Measurements from ENCODE around the gene PCGF3.
"Not testable (repeated sequence)": the region's sequence is repeated elsewhere in the genome, so short reads cannot be mapped to it uniquely, and the experiment has no call there.

PCGF3 gene

DNA sequence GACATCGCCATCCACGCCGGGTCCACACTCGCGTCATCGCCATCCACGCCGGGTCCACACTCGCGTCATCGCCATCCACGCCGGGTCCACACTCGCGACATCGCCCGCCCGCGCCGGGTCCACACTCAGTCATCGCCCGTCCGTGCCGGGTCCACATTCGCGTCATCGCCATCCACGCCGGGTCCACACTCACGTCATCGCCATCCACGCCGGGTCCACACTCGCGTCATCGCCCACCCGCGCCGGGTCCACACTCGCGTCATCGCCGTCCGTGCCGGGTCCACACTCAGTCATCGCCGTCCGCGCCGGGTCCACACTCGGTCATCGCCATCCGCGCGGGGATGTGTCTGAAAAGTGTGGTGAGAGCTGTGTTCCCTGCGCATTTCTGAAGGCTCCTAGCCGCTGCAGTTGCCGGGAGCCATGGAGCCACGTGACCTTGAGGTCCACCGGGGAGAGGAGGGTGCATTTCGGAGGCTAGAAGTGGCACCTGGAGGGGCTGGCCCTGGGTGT, 17.3 kb downstream of the PCGF3 start:
- in situ Hi-C loops (cut with MboI; ENCODE audit: low sequenced_read_pairs): no loop called here
- Histone ChIP-seq H3K4me1 (no peaks in the 10 kb centered on the region; the same call in 1 of the 2 replicates), H3K9me3 (no peaks in the 10 kb centered on the region), H3K4me3 (no peak overlapping the region), H3K36me3 (replicated peaks) (peaks cover 5% of the 10 kb centered on the region), H3K27me3 (ENCODE audit: low read depth) (no peaks in the 10 kb centered on the region)
- DNase-seq (ENCODE audit: low spot score in 2 of 2): no peak

DNA sequence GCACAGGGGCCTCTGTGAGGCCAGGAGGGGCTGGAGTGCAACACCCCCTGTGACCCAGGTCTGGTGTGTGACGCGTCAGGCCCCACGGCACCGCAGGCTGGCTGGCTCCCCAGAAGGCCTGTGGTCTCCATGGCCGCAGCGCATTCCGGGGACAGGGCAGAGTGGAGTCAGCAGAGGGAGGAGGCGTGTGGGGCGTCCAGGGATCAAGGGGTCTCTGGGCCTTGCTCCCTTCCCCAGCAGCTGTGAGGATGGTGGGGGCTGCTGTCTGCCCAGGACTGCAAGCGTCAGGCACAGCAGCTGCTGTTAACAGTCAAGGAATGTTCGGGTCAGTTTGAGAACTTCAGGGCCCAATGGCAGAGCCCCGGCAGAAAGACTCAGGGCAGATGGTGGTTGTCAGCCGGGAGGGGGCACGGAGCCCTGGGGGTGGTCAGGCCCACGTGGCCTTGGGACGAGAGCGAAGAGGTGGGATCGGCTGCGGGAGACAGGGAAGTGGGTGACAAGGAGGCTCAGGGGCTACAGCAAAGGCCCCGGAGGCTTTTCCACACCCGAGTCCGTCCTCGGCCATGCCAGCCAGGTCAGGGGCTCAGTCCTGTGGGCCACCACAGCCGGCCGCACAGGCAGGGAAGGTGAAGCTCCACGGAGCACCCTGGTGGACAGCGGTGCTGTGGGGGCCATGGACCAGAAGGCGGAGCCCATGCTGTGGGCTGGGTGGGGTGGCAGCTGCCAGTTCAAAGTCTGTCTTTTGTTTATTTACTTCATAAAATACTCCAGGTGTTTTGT, 18.3 kb downstream of the PCGF3 start:
- no peak for DNase-seq (ENCODE audit: low spot score in 2 of 2)
- Histone ChIP-seq H3K4me3 (no peak overlapping the region), H3K4me1 (no peaks in the 10 kb centered on the region; the same call in 1 of the 2 replicates), H3K9me3 (no peaks in the 10 kb centered on the region), H3K27me3 (ENCODE audit: low read depth) (no peaks in the 10 kb centered on the region), H3K36me3 (replicated peaks) (peaks cover 5% of the 10 kb centered on the region)
- in situ Hi-C loops (cut with MboI; ENCODE audit: low sequenced_read_pairs): no loop called here

DNA sequence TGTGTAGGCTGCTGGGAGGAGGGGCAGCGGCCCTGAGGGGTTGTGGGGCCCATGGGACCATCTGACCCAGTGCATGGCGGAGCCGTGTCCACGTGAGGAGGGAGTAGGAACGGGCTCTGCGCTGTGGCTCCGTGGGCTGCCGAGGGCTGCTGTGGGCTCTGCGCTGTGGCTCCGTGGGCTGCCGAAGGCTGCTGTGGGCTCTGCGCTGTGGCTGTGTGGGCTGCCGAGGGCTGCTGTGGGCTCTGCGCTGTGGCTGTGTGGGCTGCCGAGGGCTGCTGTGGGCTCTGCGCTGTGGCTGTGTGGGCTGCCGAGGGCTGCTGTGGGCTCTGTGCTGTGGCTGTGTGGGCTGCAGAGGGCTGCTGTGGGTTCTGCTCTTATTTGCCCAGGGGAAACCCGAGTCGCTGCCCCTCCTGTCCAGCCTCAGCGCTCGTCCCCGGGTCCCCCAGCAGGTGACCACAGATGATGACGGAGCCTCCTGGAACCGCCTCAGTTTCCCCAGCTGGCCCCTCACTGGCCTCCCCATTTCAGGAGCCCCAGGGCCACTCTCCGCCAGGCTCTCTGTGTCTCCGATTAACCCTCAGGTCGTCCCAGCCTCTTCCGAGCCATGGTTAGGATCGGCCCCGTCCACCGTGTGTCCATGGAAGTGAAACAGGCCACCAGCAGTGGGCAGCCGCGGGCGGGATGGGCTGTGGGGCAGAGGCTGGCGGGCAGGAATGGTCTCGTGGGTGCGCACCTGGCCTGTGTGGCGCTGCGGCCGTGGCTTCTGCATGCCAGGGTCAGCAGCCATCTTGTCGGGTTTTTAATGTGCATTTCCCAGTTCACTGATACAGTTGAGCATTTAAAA, 20.0 kb downstream of the PCGF3 start:
- no peaks in the 10 kb centered on the region; the same call in 1 of the 2 replicates for H3K4me1 ChIP-seq

DNA sequence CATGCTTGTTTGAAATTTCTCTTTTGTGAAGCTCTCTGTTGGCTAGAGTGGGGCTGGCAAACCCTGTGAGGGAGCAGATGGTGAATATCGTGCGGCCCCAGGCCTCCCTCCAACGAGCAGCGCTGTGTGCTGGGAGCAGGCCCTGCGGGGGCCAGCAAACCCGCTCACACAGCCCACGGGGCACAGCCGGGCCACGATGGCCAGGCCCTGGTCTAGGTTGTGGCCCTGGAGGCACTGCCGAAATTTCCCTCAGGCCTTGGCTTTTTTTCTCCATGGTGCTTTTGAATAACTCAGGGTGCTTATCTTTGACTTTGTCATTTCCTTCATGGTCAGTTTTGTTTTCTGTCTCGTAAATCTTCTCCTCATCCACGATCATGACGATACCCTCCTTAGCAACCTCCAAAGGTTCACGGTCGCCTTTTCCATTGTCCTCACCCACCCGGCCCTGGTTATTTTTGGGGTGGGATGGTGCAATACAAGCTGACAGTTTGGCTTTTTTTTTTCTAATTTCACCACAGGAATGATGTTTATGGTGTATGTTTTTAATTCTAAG, 20.7 kb downstream of the PCGF3 start:
- Histone ChIP-seq H3K36me3 (replicated peaks) (peaks cover 14% of the 10 kb centered on the region), H3K4me1 (no peaks in the 10 kb centered on the region; the same call in 1 of the 2 replicates), H3K27me3 (ENCODE audit: low read depth) (no peaks in the 10 kb centered on the region), H3K9me3 (no peaks in the 10 kb centered on the region), H3K4me3 (no peak overlapping the region)
- in situ Hi-C loops (cut with MboI; ENCODE audit: low sequenced_read_pairs): no loop called here
- DNase-seq (ENCODE audit: low spot score in 2 of 2): no peak

More for the DNA sequence above, 20.0 kb downstream of the PCGF3 start:
- H3K4me3 ChIP-seq: no peak overlapping the region
- DNase-seq (ENCODE audit: low spot score in 2 of 2): no peak
- no peaks in the 10 kb centered on the region for H3K9me3 ChIP-seq
- in situ Hi-C loops (cut with MboI; ENCODE audit: low sequenced_read_pairs): no loop called here
- peaks cover 8% of the 10 kb centered on the region for H3K36me3 ChIP-seq (replicated peaks)
- H3K27me3 ChIP-seq (ENCODE audit: low read depth): no peaks in the 10 kb centered on the region

DNA sequence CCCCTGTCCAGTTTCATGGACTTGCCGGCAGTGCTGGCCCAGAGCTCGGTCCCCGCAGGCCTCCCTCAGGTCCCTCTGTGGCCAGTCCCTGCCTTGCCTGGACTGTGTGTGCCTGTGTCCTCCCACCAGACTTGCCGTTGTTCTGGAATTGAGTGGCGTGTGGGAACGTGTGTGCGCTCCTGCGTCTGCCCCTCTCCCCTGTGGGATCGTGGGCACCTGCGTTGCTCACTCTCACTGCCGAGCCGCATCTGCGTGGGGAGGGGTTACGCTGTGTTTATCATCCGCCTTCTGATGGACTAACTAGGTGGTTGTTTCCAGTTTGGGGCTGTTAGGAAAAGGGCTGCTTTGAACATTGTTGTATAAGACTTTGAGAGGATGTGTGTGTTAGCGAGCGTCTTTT, 21.2 kb downstream of the PCGF3 start:
- Histone ChIP-seq H3K4me1 (no peaks in the 10 kb centered on the region; the same call in 1 of the 2 replicates), H3K27me3 (ENCODE audit: low read depth) (no peaks in the 10 kb centered on the region), H3K9me3 (no peaks in the 10 kb centered on the region), H3K4me3 (no peak overlapping the region), H3K36me3 (replicated peaks) (peaks cover 13% of the 10 kb centered on the region)
- no peak for DNase-seq (ENCODE audit: low spot score in 2 of 2)
- in situ Hi-C loops (cut with MboI; ENCODE audit: low sequenced_read_pairs): no loop called here

DNA sequence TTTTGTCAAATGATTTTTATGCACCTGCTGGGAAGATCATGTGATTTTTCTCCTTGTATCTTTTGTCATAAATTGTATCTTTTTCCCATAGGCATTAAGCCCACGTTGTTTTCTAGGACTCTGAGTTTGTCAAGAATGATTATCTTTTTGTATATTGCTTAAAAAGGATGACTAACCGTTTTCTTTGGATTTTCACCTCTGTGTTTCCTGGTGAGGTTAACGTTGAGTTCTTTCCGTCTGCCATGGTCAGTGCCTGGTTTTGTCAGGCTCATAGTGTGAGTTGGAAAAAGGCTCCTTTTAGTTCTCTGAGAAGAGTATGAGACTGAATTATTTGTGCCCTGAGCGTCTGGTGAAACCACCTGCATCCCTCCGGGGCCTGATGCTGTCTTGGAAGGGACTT, 21.9 kb downstream of the PCGF3 start:
- Histone ChIP-seq H3K9me3 (no peaks in the 10 kb centered on the region), H3K4me1 (no peaks in the 10 kb centered on the region; the same call in 1 of the 2 replicates), H3K4me3 (no peak overlapping the region), H3K27me3 (ENCODE audit: low read depth) (no peaks in the 10 kb centered on the region), H3K36me3 (replicated peaks) (peaks cover 11% of the 10 kb centered on the region)
- in situ Hi-C loops (cut with MboI; ENCODE audit: low sequenced_read_pairs): no loop called here
- no peak for DNase-seq (ENCODE audit: low spot score in 2 of 2)

DNA sequence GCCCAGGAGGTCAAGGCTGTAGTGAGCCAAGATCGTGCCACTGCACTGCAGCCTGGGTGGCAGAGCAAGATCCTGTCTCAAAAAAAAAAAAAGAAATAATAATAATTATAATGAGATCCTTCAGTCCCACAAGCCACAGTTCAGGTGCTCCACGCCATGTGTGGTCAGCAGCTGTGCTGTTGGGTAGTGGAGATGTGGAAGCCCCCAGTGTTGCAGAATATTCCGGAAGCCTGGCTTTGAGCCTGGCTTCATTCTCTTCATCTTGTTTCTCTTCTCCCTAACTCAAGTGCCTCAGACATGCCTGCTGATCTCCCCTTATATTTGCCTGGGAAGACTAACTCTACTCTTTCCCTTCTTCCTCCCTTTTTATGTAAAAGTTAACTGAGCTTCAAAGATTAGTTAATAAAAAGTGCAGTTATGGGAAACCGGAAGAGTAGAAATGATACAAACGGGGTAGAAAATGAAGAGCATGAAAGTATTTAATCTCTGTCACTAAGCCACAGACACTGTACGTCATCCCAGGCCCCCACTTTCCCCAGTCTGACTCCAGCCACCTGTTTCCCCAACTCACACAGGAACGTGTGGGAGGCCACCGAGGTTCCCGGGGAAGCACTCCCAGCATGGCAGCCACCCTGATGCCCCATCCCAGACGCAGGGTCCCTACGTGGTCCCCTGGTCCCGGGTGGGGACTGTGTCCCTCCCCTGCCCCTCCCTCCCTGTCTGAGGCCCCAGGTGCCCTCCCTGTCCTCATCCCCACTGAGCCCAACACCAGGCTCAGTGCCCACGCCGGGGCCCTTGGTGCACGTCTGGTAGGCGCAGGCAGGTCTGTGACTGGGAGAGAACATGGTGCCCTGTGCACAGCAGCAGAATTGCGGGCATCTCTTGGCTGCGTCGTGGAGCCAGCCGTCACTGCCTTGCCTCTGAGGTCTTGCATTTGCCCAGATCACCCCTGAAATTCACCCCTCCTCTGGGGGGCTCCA, 24.0 kb downstream of the PCGF3 start:
- Histone ChIP-seq H3K36me3 (replicated peaks) (peaks cover 30% of the 10 kb centered on the region), H3K27me3 (ENCODE audit: low read depth) (no peaks in the 10 kb centered on the region), H3K9me3 (no peaks in the 10 kb centered on the region), H3K4me1 (no peaks in the 10 kb centered on the region; the same call in 1 of the 2 replicates), H3K4me3 (no peak overlapping the region)
- in situ Hi-C loops (cut with MboI; ENCODE audit: low sequenced_read_pairs): no loop called here
- no peak for DNase-seq (ENCODE audit: low spot score in 2 of 2)

DNA sequence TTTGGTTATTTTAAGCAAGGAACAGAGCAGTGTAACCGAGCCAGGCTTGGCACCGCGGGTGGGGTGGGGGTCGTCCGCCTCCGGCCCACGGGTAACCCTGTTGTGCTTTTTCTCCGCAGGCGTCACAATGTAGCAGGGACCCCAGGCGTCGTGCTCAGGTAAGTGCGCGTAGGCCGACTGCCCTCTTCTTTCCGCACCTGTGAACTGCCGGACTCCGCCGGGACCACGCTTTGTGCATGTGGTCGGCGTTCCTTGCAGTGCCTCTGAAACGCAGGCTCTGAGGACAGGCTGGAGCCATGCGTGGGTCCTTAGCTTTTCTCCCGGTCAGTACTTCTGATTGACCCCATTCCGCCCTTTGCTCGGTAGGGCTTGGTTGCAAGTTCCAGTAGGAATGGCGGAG, 24.9 kb downstream of the PCGF3 start:
- H3K36me3 ChIP-seq (replicated peaks): peaks cover 38% of the 10 kb centered on the region

DNA sequence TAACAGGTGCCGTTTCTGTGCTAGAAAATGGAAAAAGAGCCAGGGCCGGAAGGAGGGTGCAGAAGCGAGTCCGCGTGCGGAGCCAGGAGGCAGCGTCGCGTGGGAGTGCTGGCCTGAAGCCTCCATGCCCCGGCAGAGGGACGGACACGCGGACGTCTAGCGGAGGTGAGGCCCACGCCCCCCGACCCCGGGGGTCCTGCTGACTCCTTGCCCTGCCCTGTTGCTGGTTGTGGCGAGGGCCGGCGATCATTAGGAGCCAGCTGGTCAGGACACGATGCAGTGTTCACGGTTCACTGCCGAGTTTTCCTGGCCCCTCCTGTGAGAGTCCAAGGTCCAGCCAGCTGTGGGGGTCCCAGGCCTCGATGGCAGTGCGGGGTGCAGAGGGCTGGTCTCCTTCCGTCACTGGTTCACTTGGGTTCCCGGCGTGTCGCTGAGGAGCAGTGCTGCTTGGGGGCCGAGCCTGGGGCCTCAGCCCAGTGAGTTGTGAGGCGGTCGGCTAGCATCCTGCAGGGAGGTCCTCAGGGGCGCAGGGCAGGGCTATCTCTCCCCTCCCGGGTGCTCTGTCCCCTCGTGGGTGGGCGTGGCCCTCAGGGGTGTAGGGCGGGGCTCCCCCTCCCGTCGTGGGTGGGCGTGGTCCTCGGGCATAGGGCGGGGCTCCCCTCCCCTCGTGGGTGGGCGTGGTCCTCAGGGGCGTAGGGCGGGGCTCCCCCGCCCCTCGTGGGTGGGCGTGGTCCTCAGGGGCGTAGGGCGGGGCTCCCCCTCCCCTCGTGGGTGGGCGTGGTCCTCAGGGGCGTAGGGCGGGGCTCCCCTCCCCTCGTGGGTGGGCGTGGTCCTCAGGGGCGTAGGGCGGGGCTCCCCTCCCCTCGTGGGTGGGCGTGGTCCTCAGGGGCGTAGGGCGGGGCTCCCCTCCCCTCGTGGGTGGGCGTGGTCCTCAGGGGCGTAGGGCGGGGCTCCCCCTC, 25.6 kb downstream of the PCGF3 start:
- H3K9me3 ChIP-seq; H3K4me3 ChIP-seq; in situ Hi-C loops (cut with MboI; ENCODE audit: low sequenced_read_pairs); H3K27me3 ChIP-seq (ENCODE audit: low read depth); DNase-seq (ENCODE audit: low spot score in 2 of 2); H3K4me1 ChIP-seq: not testable (repeated sequence)
- peaks cover 45% of the 10 kb centered on the region for H3K36me3 ChIP-seq (replicated peaks)

More for the DNA sequence above, 24.9 kb downstream of the PCGF3 start:
- Histone ChIP-seq H3K27me3 (ENCODE audit: low read depth) (no peaks in the 10 kb centered on the region), H3K4me3 (no peak overlapping the region), H3K9me3 (no peaks in the 10 kb centered on the region), H3K4me1 (no peaks in the 10 kb centered on the region; the same call in 1 of the 2 replicates)
- no peak for DNase-seq (ENCODE audit: low spot score in 2 of 2)
- in situ Hi-C loops (cut with MboI; ENCODE audit: low sequenced_read_pairs): no loop called here

DNA sequence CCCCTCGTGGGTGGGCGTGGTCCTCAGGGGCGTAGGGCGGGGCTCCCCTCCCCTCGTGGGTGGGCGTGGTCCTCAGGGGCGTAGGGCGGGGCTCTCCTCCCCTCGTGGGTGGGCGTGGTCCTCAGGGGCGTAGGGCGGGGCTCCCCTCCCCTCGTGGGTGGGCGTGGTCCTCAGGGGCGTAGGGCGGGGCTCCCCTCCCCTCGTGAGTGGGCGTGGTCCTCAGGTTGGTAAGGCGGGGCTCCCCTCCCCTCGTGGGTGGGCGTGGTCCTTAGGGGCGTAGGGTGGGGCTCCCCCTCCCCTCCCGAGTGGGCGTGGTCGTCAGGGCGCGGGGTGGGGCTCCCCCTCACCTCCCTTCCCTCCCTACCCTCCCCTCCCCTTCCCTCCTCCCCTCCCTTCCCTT, 26.3 kb downstream of the PCGF3 start:
- in situ Hi-C loops (cut with MboI; ENCODE audit: low sequenced_read_pairs); H3K27me3 ChIP-seq (ENCODE audit: low read depth); H3K9me3 ChIP-seq; DNase-seq (ENCODE audit: low spot score in 2 of 2); H3K4me3 ChIP-seq; H3K4me1 ChIP-seq: not testable (repeated sequence)
- peaks cover 45% of the 10 kb centered on the region for H3K36me3 ChIP-seq (replicated peaks)

DNA sequence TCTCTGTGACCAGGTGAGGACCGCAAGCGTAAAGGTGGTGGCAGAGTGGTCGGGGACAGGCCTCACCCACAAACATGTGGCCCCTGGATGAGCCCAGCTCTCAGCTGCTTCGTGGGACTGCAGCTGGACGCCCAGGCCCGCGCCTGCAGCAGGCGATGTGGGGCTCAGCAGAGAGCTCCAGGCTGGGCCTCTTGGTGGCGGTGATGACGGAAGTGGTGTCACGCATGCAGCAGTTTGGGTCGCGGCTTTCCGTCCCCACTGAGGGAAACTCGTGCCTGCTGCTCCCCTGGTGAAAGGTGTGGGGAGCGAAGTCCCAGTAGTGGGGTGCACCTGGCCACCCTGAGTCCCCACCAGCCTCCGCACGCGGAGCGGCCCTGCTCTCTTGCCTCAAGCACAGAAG, 26.9 kb downstream of the PCGF3 start:
- in situ Hi-C loops (cut with MboI; ENCODE audit: low sequenced_read_pairs): no loop called here
- Histone ChIP-seq H3K4me3 (no peak overlapping the region), H3K4me1 (no peaks in the 10 kb centered on the region), H3K36me3 (replicated peaks) (peaks cover 49% of the 10 kb centered on the region), H3K27me3 (ENCODE audit: low read depth) (no peaks in the 10 kb centered on the region), H3K9me3 (no peaks in the 10 kb centered on the region)
- no peak for DNase-seq (ENCODE audit: low spot score in 2 of 2)

Data from HAP-1 (cell line).